ENCODE measurements around the gene ZMYM4.
"Not testable (repeated sequence)": the region's sequence is repeated elsewhere in the genome, so short reads cannot be mapped to it uniquely, and the experiment has no call there.

- TF ChIP-seq CTCF, POLR2AphosphoS5 (IDR thresholded peaks at IDR 0.05): not testable (repeated sequence)
Measured at GRCh38 chr1:35380111-35380510, 111.6 kb downstream of the ZMYM4 start.

Data from breast epithelium (tissue), 3 donors.